GM12865 (cell line): ENCODE measurements around the gene ZNF773.
"Not testable (repeated sequence)": the region's sequence is repeated elsewhere in the genome, so short reads cannot be mapped to it uniquely, and the experiment has no call there.

Source experiments
- DNase-seq: peaks from one replicate; pipeline ENCODE4 v3.0.0; 2010; ENCODE audit warnings: low read depth
- H3K4me3 ChIP-seq: 2 replicates; pipeline ENCODE4 v1.5.1; 2011; ENCODE audit warnings: mild to moderate bottlenecking, low read depth, low read length, control low read depth
- CTCF ChIP-seq: IDR thresholded peaks from 2 replicates; pipeline ENCODE4 v1.5.1; 2011; ENCODE audit warnings: low read length, control low read depth, low read depth, inconsistent platforms; ENCODE audit not compliant: insufficient read depth; ENCODE audit errors: missing control alignments

Gene ZNF773

GRCh38 chr19:57506163-57506562 lies 6.4 kb downstream of the ZNF773 start:
- no peak overlapping the region for H3K4me3 ChIP-seq
- no peak for TF ChIP-seq CTCF
- no peak for DNase-seq

DNA sequence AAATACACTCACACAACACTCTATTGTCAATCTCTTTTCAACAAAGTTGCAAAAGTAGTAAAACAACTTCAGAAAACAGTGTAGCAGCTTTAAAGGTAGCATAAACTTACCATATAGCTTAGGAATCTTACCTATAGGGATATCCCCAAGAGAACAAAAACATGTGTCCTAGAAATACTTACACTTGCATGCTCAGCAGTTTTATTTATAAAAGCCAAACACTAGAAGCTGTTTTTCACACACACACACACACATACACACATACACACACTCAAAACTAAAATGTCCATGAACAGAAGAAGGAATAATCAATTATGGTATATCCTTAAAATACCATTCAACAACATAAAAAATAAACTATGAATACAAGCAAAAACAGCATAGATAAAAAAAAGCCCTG lies 11.7 kb downstream of the ZNF773 start:
- no peak for DNase-seq
- no peak for TF ChIP-seq CTCF
- no peak overlapping the region for H3K4me3 ChIP-seq

DNA sequence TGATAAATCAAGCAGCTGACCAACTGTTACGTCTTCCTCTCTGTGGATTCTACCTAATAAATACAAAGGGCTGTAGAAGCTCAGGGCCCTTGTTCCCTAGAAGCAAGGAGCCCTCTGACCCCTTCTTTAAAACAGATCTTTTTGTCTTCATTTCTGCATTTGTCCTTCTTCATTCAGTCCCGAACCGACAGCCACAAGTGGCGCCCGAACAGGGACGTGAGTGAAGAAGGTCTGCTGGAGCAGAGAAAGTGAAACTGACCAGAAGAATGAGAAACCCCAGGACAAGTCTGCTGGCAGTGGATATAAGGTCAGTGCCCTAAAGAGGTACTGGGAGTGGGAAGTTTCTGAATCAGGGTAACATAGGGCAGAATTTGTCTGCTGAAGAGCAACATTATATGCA lies 13.1 kb downstream of the ZNF773 start:
- DNase-seq: peak; percentile 26
- H3K4me3 ChIP-seq: no peak overlapping the region
- TF ChIP-seq CTCF: no peak

- no peak for DNase-seq
- H3K4me3 ChIP-seq: no peak overlapping the region
- TF ChIP-seq CTCF: no peak
Measured at GRCh38 chr19:57515255-57515654, 15.5 kb downstream of the ZNF773 start.

- H3K4me3 ChIP-seq, DNase-seq: not testable (repeated sequence)
Measured at GRCh38 chr19:57518021-57518420, 18.3 kb downstream of the ZNF773 start.

GRCh38 chr19:57527136-57527881 lies 27.6 kb downstream of the ZNF773 start, which contains the start of gene ZNF549:
TSS of gene ZNF549 (plus strand) at chr19:57527356. CDS start at chr19:57527574, 218 bp downstream.
- no peak for TF ChIP-seq CTCF
- peak within 1 kb of the TSS; percentile 86 for H3K4me3 ChIP-seq
- peak; percentile 95 for DNase-seq

DNA sequence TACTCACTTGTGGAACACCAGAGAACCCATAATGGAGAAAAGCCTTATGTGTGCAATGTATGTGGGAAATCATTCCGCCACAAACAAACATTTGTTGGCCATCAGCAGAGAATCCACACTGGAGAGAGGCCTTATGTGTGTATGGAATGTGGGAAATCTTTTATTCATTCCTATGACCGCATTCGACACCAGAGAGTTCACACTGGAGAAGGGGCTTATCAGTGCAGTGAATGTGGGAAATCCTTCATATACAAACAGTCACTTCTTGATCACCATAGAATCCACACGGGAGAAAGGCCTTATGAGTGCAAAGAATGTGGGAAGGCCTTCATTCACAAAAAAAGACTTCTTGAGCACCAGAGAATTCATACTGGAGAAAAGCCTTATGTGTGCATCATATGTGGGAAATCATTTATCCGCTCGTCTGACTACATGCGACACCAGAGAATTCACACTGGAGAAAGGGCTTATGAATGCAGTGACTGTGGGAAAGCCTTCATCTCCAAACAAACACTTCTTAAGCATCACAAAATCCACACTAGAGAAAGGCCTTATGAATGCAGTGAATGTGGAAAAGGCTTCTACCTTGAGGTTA lies 38.3 kb downstream of the ZNF773 start:
- H3K4me3 ChIP-seq: no peak overlapping the region
- TF ChIP-seq CTCF: no peak
- DNase-seq: no peak
